ENCODE results near the gene DNAJC12. TPM values are rescaled to one million over a fixed set of nuclear protein-coding genes. Genes with fewer than 3 reads are reported as not detected.

DNAJC12 gene
- total RNA-seq, 2 experiments from 2014 or later: not detected

DNA sequence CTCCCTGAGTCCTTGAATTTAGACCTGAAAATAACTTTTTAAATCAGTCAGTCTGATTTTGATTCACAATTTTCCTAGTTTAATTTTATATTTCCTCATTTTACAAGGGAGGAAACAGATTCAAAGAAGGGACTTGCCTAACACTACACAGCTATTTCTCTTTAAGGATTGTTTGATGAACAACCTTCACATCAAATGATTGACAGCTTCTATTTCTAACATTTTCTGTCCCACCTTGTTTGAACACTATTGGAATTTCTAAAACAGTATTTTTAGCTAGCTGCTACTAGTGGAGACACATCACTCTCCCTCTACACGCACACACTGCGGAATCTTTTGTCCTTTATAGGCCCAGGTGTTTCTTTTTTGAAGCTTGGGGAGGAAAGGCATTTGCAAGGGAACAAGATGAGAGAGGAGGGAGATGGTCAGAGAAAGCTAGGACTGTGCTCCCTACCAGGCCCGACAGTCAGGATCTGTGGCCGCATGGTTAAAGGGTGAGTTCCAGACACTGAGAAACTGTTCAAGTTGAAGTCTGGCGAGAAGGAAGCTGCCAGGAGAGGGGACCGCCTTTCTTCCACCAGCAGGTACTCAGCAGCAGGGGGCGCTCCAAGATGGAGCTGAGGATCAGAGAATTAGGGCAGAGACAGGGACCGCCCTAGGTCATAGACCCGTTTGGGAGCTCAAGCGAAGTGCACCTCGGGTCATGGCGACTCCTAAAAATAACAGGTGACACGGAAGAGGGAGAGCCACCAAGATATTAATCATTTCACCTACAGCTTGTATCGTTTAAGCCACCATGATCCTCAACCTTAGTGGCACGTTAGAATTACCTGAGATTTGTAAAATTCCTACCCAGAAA is 49.7 kb downstream of the DNAJC12 start:
- Mint-ChIP-seq H3K9me3 (no peaks in the 10 kb centered on the region), H3K27me3 (no peaks in the 10 kb centered on the region), H3K27ac (no peak overlapping the region), H3K36me3 (ENCODE audit: low read depth) (no peaks in the 10 kb centered on the region), H3K4me3 (no peak overlapping the region), H3K4me1 (ENCODE audit: low read depth) (peaks cover 30% of the 10 kb centered on the region)
- H3K36me3 ChIP-seq (ENCODE audit: insufficient read depth, low read length): no peaks in the 10 kb centered on the region
- TF ChIP-seq, protein P1, sequence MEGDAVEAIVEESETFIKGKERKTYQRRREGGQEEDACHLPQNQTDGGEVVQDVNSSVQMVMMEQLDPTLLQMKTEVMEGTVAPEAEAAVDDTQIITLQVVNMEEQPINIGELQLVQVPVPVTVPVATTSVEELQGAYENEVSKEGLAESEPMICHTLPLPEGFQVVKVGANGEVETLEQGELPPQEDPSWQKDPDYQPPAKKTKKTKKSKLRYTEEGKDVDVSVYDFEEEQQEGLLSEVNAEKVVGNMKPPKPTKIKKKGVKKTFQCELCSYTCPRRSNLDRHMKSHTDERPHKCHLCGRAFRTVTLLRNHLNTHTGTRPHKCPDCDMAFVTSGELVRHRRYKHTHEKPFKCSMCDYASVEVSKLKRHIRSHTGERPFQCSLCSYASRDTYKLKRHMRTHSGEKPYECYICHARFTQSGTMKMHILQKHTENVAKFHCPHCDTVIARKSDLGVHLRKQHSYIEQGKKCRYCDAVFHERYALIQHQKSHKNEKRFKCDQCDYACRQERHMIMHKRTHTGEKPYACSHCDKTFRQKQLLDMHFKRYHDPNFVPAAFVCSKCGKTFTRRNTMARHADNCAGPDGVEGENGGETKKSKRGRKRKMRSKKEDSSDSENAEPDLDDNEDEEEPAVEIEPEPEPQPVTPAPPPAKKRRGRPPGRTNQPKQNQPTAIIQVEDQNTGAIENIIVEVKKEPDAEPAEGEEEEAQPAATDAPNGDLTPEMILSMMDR (IDR thresholded peaks at IDR 0.05): peak; percentile 57
- CTCF ChIA-PET: interaction anchor here (0.6 to 2.0 kb wide), 14 partner anchors 8 to 513 kb away, joined by 3 to 17 read pairs (median 4); partner anchors contain the start of gene CTNNA3
- peak; percentile 52 to 79 (median 62) for DNase-seq
- intact Hi-C loops (cut with DNase I, micrococcal nuclease): loop anchor here (1.0 to 10.0 kb wide), 5 partner anchors 123 to 1603 kb away; no protein-coding TSS in a partner anchor
- H3K4me3 ChIP-seq (ENCODE audit: low read length): no peak overlapping the region
- no peak overlapping the region for H3K27ac ChIP-seq (ENCODE audit: low read depth in 1 of 2, low read length in 2 of 2)
- H3K27me3 ChIP-seq (ENCODE audit: control insufficient read depth in 1 of 2, insufficient read depth in 2 of 2, low read length in 2 of 2): no peaks in the 10 kb centered on the region
- no peaks in the 10 kb centered on the region for H3K9me3 ChIP-seq (ENCODE audit: control insufficient read depth in 1 of 2, insufficient read depth in 1 of 2, low read length in 2 of 2)
- POLR2A ChIA-PET: interaction anchor here (0.6 to 1.6 kb wide), 3 partner anchors 24 to 1126 kb away, joined by 3 to 5 read pairs (median 4); no protein-coding TSS in a partner anchor
- H3K4me1 ChIP-seq (ENCODE audit: insufficient read depth, low read length): peaks cover 30% of the 10 kb centered on the region
- ATAC-seq (ENCODE audit: poor library complexity): peak; percentile 73

DNA sequence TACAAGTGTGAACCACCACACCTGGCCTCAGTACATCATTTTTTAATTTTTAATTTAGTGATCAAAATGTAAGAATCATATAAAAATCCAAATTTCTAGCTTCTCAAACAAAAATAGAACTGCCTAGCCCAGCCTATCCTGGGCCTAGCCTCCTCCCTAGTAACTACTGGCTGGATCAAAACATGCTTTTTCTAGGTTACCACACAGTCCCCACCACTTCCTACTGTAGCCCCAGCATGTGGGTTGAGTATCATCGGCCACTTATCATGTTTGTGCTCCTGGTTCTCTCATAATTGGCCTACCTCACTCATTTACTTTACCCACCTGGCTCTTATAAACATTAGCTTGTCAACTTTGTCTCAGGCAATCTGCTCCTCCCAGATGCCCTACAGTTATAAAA is 52.9 kb downstream of the DNAJC12 start:
- H3K9me3 ChIP-seq (ENCODE audit: control insufficient read depth in 1 of 2, insufficient read depth in 1 of 2, low read length in 2 of 2): no peaks in the 10 kb centered on the region
- Mint-ChIP-seq H3K4me3 (no peak overlapping the region), H3K27me3 (no peaks in the 10 kb centered on the region), H3K4me1 (ENCODE audit: low read depth) (peaks cover 29% of the 10 kb centered on the region), H3K36me3 (ENCODE audit: low read depth) (no peaks in the 10 kb centered on the region), H3K27ac (no peak overlapping the region), H3K9me3 (no peaks in the 10 kb centered on the region)
- ChIA-PET CTCF (interaction anchor here (1.8 kb wide), 1 partner anchor 88 kb away, joined by 9 read pairs; no protein-coding TSS in a partner anchor), POLR2A (interaction anchor here (2.4 kb wide), 1 partner anchor 21 kb away, joined by 11 read pairs; no protein-coding TSS in a partner anchor)
- no peaks in the 10 kb centered on the region for H3K36me3 ChIP-seq (ENCODE audit: insufficient read depth, low read length)
- intact Hi-C loops (cut with DNase I, micrococcal nuclease): loop anchor here in 1 of 2 experiments (10.0 kb wide), 2 partner anchors 120 to 1600 kb away; no protein-coding TSS in a partner anchor
- peaks cover 26% of the 10 kb centered on the region for H3K4me1 ChIP-seq (ENCODE audit: insufficient read depth, low read length)
- H3K27ac ChIP-seq (ENCODE audit: low read depth in 1 of 2, low read length in 2 of 2): no peak overlapping the region
- peak; percentile 62 for ATAC-seq (ENCODE audit: poor library complexity)
- no peaks in the 10 kb centered on the region for H3K27me3 ChIP-seq (ENCODE audit: control insufficient read depth in 1 of 2, insufficient read depth in 2 of 2, low read length in 2 of 2)
- peak in 2 of 14 experiments; percentile 35 to 59 for DNase-seq
- TF ChIP-seq, protein P1 (IDR thresholded peaks at IDR 0.05): no peak
- no peak overlapping the region for H3K4me3 ChIP-seq (ENCODE audit: low read length)

GRCh38 chr10:67784474-67784873 is 53.5 kb downstream of the DNAJC12 start:
- ATAC-seq (ENCODE audit: poor library complexity) (no peak), DNase-seq (no peak)
- POLR2A ChIA-PET: interaction anchor here (2.4 kb wide), 1 partner anchor 21 kb away, joined by 11 read pairs; no protein-coding TSS in a partner anchor
- Histone ChIP-seq H3K27me3 (ENCODE audit: control insufficient read depth in 1 of 2, insufficient read depth in 2 of 2, low read length in 2 of 2) (no peaks in the 10 kb centered on the region), H3K9me3 (ENCODE audit: control insufficient read depth in 1 of 2, insufficient read depth in 1 of 2, low read length in 2 of 2) (no peaks in the 10 kb centered on the region), H3K36me3 (ENCODE audit: insufficient read depth, low read length) (no peaks in the 10 kb centered on the region), H3K4me3 (ENCODE audit: low read length) (no peak overlapping the region), H3K4me1 (ENCODE audit: insufficient read depth, low read length) (peaks cover 27% of the 10 kb centered on the region), H3K27ac (ENCODE audit: low read depth in 1 of 2, low read length in 2 of 2) (no peak overlapping the region)
- no peaks in the 10 kb centered on the region for H3K36me3 Mint-ChIP-seq (ENCODE audit: low read depth)
- H3K4me1 Mint-ChIP-seq (ENCODE audit: low read depth): peaks cover 34% of the 10 kb centered on the region
- TF ChIP-seq, protein P1 (IDR thresholded peaks at IDR 0.05): no peak
- H3K4me3 Mint-ChIP-seq: no peak overlapping the region
- H3K27me3 Mint-ChIP-seq: no peaks in the 10 kb centered on the region
- intact Hi-C loops (cut with DNase I, micrococcal nuclease): loop anchor here in 1 of 2 experiments (10.0 kb wide), 2 partner anchors 120 to 1600 kb away; no protein-coding TSS in a partner anchor
- CTCF ChIA-PET: interaction anchor here (1.8 kb wide), 1 partner anchor 87 kb away, joined by 9 read pairs; no protein-coding TSS in a partner anchor
- no peak overlapping the region for H3K27ac Mint-ChIP-seq
- no peaks in the 10 kb centered on the region for H3K9me3 Mint-ChIP-seq
